OCI-LY7 (cell line): ENCODE measurements around the gene CNTN5. TPM values are rescaled to one million over a fixed set of nuclear protein-coding genes. Genes with fewer than 3 reads are reported as not detected.

Experiments
- BruUV-seq: library from RNA; stranded (reverse); fragments of 400-500 nt; replicated peaks from 2 replicates; lab custom pipeline; 2021; lab: Mats Ljungman, UMichigan
- CTCF ChIA-PET: fragments of 300-600 bp; sonication (Branson Sonifier 250); formaldehyde crosslinking; loops from one replicate; lab custom pipeline; 2022; ENCODE audit warnings: antibody characterized with exemption; ENCODE audit not compliant: unreplicated experiment; lab: Charles Lee
- POLR2A ChIA-PET: fragments of 300-600 bp; sonication (Branson Sonifier 250); formaldehyde crosslinking; loops from one replicate; lab custom pipeline; 2022; ENCODE audit warnings: antibody characterized with exemption; lab: Charles Lee
- DNase-seq: peaks from one replicate; pipeline ENCODE4 v3.0.0-alpha.2; 2015; ENCODE audit warnings: low spot score
- H2AFZ ChIP-seq: fragments of 200-600 bp; sonication (generic), shearing (Covaris generic); 2 replicates; pipeline ENCODE4 v1.6.1; 2014; ENCODE audit warnings: mild to moderate bottlenecking, antibody characterized with exemption, low read length, moderate library complexity
- H3K27ac ChIP-seq: fragments of 200-600 bp; sonication (generic); 2 replicates; pipeline ENCODE4 v1.5.1; 2014; ENCODE audit warnings: mixed run types, low read depth, mild to moderate bottlenecking, moderate library complexity, low read length, inconsistent platforms; ENCODE audit not compliant: poor library complexity, severe bottlenecking
- H3K36me3 ChIP-seq: fragments of 200-600 bp; sonication (generic); 2 replicates; pipeline ENCODE4 v1.6.1; 2014; ENCODE audit warnings: mild to moderate bottlenecking, antibody characterized with exemption, low read length, moderate library complexity, mixed read lengths; ENCODE audit not compliant: insufficient read depth
- H3K4me1 ChIP-seq: fragments of 200-600 bp; sonication (generic); 2 replicates; pipeline ENCODE4 v1.5.1; 2014; ENCODE audit warnings: mild to moderate bottlenecking, low read length; ENCODE audit not compliant: insufficient read depth, poor library complexity, severe bottlenecking
- H3K4me2 ChIP-seq: fragments of 200-600 bp; sonication (generic); 2 replicates; pipeline ENCODE4 v1.6.1; 2014; ENCODE audit warnings: mild to moderate bottlenecking, low read length
- H3K4me3 ChIP-seq: fragments of 200-600 bp; sonication (generic); 2 replicates; pipeline ENCODE4 v1.5.1; 2014; ENCODE audit warnings: mild to moderate bottlenecking, low read depth, low read length; ENCODE audit not compliant: poor library complexity, severe bottlenecking
- H3K79me2 ChIP-seq: fragments of 200-600 bp; sonication (generic); 2 replicates; pipeline ENCODE4 v1.6.1; 2016; ENCODE audit warnings: low read depth, mild to moderate bottlenecking, low read length, moderate library complexity, mixed read lengths; ENCODE audit not compliant: insufficient read depth
- H3K9me2 ChIP-seq: fragments of 200-600 bp; sonication (generic); 2 replicates; pipeline ENCODE4 v1.6.1; 2016; ENCODE audit warnings: mild to moderate bottlenecking, low read length, mixed read lengths; ENCODE audit not compliant: insufficient read depth
- H3K9me3 ChIP-seq: fragments of 200-600 bp; sonication (generic); 2 replicates; pipeline ENCODE4 v1.6.1; 2014; ENCODE audit warnings: mild to moderate bottlenecking, mixed run types, low read length, mixed read lengths
- H4K20me1 ChIP-seq: fragments of 200-600 bp; sonication (generic); 2 replicates; pipeline ENCODE4 v1.6.1; 2014; ENCODE audit warnings: mild to moderate bottlenecking, antibody characterized with exemption, low read length, moderate library complexity, mixed read lengths; ENCODE audit not compliant: insufficient read depth
- CTCF ChIP-seq: fragments of 200-600 bp; sonication (generic); conservative IDR thresholded peaks from 2 replicates; pipeline ENCODE4 v1.5.1; 2014; ENCODE audit warnings: mild to moderate bottlenecking, antibody characterized with exemption, low read length, moderate library complexity, mixed read lengths
- EZH2phosphoT487 ChIP-seq: fragments of 200-600 bp; sonication (generic); IDR thresholded peaks from 2 replicates; pipeline ENCODE4 v1.6.1; 2018; ENCODE audit warnings: low read depth, borderline replicate concordance, mild to moderate bottlenecking, mixed run types, antibody characterized with exemption, low read length, moderate library complexity, mixed read lengths
- intact Hi-C: fragments of 100-400 bp; cut with micrococcal nuclease; formaldehyde crosslinking; loops from one replicate; pipeline ENCODE4 v1.10.0; 2022; ENCODE audit not compliant: unreplicated experiment
- total RNA-seq, 2 experiments: library from RNA; depleted of rRNA in 1 of 2; stranded (reverse); fragments of >200 nt in 1 of 2; shearing (Covaris generic) in 1 of 2; gene quantifications; 2 replicates each; pipeline ENCODE4 v1.2.3, GENCODE V29; 2014 to 2022

Gene CNTN5
- total RNA-seq, 2 experiments from 2014 or later = not detected

GRCh38 chr11:99391245-99391644 is 370.5 kb downstream of the CNTN5 start:
- no peak overlapping the region for H3K27ac ChIP-seq
- no peaks in the 10 kb centered on the region for H3K4me1 ChIP-seq
- intact Hi-C loops = no loop called here
- H3K79me2 ChIP-seq = no peaks in the 10 kb centered on the region
- DNase-seq = no peak
- CTCF ChIA-PET = no interaction called here
- H3K9me2 ChIP-seq = no peaks in the 10 kb centered on the region
- no peaks in the 10 kb centered on the region for H4K20me1 ChIP-seq
- POLR2A ChIA-PET = interaction anchor here (0.6 kb wide), 1 partner anchor 1717 kb away, joined by 3 read pairs; no protein-coding TSS in a partner anchor
- no peak overlapping the region for H3K4me2 ChIP-seq
- H3K4me3 ChIP-seq = no peak overlapping the region
- H3K36me3 ChIP-seq = no peaks in the 10 kb centered on the region
- no peaks in the 10 kb centered on the region for H3K9me3 ChIP-seq
- TF ChIP-seq EZH2phosphoT487 = no peak
- no peak for TF ChIP-seq CTCF
- BruUV-seq = no TSS peak
- no peak overlapping the region for H2AFZ ChIP-seq

GRCh38 chr11:99406345-99406744 is 385.6 kb downstream of the CNTN5 start:
- CTCF ChIA-PET = no interaction called here
- no TSS peak for BruUV-seq
- H3K4me3 ChIP-seq = no peak overlapping the region
- no peak overlapping the region for H2AFZ ChIP-seq
- no peaks in the 10 kb centered on the region for H3K4me1 ChIP-seq
- POLR2A ChIA-PET = no interaction called here
- no peak overlapping the region for H3K4me2 ChIP-seq
- H3K9me3 ChIP-seq = no peaks in the 10 kb centered on the region
- H3K9me2 ChIP-seq = no peaks in the 10 kb centered on the region
- intact Hi-C loops = no loop called here
- no peaks in the 10 kb centered on the region for H3K36me3 ChIP-seq
- no peak for TF ChIP-seq CTCF
- TF ChIP-seq EZH2phosphoT487 = no peak
- no peaks in the 10 kb centered on the region for H3K79me2 ChIP-seq
- no peaks in the 10 kb centered on the region for H4K20me1 ChIP-seq
- no peak overlapping the region for H3K27ac ChIP-seq
- DNase-seq = no peak

- TF ChIP-seq CTCF = no peak
- TF ChIP-seq EZH2phosphoT487 = no peak
- DNase-seq = no peak
- intact Hi-C loops = no loop called here
- H3K36me3 ChIP-seq = no peaks in the 10 kb centered on the region
- no peaks in the 10 kb centered on the region for H4K20me1 ChIP-seq
- H3K4me1 ChIP-seq = no peaks in the 10 kb centered on the region
- H3K4me2 ChIP-seq = no peak overlapping the region
- no peaks in the 10 kb centered on the region for H3K79me2 ChIP-seq
- no peak overlapping the region for H3K4me3 ChIP-seq
- H3K9me2 ChIP-seq = no peaks in the 10 kb centered on the region
- no peaks in the 10 kb centered on the region for H3K9me3 ChIP-seq
- no peak overlapping the region for H3K27ac ChIP-seq
- CTCF ChIA-PET = no interaction called here
- no peak overlapping the region for H2AFZ ChIP-seq
- BruUV-seq = no TSS peak
- POLR2A ChIA-PET = interaction anchor here (0.5 to 0.7 kb wide), 2 partner anchors 47 to 558 kb away, joined by 3 to 4 read pairs; no protein-coding TSS in a partner anchor
Observed at GRCh38 chr11:99410636-99411035, 389.9 kb downstream of the CNTN5 start.
